IMR-90 (cell line): ENCODE results near the gene ITGA3. TPM values are rescaled to one million over a fixed set of nuclear protein-coding genes. Genes with fewer than 3 reads are reported as not detected.

Experiments
- ATAC-seq: fragments of 200-7000 bp; cut with Tn5 transposase; 2 replicates; pipeline ENCODE4 v1.9.1; 2020; ENCODE audit warnings: low read depth, mild to moderate bottlenecking, moderate library complexity
- BruUV-seq: library from RNA; stranded (reverse); fragments of 400-500 nt; replicated peaks from 2 replicates; lab custom pipeline; 2021; lab: Mats Ljungman, UMichigan
- CTCF ChIA-PET: fragments of 300-600 bp; formaldehyde crosslinking; extraction: SDS; loops from one replicate; lab custom pipeline; 2021; ENCODE audit warnings: antibody characterized with exemption; lab: Yijun Ruan, JAX
- POLR2A ChIA-PET: fragments of 300-600 bp; sonication (Branson Sonifier 250); formaldehyde crosslinking; loops from one replicate; lab custom pipeline; 2022; ENCODE audit warnings: antibody characterized with exemption; ENCODE audit not compliant: unreplicated experiment; lab: Charles Lee
- DNase-seq: peaks from one replicate; pipeline ENCODE4 v3.0.0; 2013
- H2AFZ ChIP-seq: replicated peaks from 2 replicates; pipeline ENCODE3; 2013; ENCODE audit warnings: low read length, mild to moderate bottlenecking; ENCODE audit not compliant: poor library complexity
- H2AK5ac ChIP-seq: 2 replicates; pipeline ENCODE4 v1.6.1; 2013; ENCODE audit warnings: low read depth, low read length, inconsistent platforms
- H2AK9ac ChIP-seq: replicated peaks from 2 replicates; pipeline ENCODE3; 2013; ENCODE audit warnings: mild to moderate bottlenecking, low read depth, low read length, moderate library complexity; ENCODE audit not compliant: poor library complexity
- H2BK120ac ChIP-seq: 2 replicates; pipeline ENCODE4 v1.6.1; 2013; ENCODE audit warnings: low read depth, low read length, inconsistent platforms
- H2BK15ac ChIP-seq: 3 replicates; pipeline ENCODE4 v1.6.1; 2013; ENCODE audit warnings: low read depth, low read length, inconsistent platforms
- H2BK20ac ChIP-seq: 2 replicates; pipeline ENCODE4 v1.6.1; 2013; ENCODE audit warnings: low read depth, mild to moderate bottlenecking, inconsistent platforms, low read length, moderate library complexity
- H2BK5ac ChIP-seq: 2 replicates; pipeline ENCODE4 v1.6.1; 2013; ENCODE audit warnings: mild to moderate bottlenecking, low read depth, low read length, inconsistent platforms; ENCODE audit not compliant: poor library complexity, severe bottlenecking
- H3K14ac ChIP-seq: replicated peaks from 2 replicates; pipeline ENCODE4 v1.6.1; 2013; ENCODE audit warnings: low read depth, low read length, inconsistent platforms
- H3K18ac ChIP-seq: 2 replicates; pipeline ENCODE4 v1.6.1; 2013; ENCODE audit warnings: low read depth, low read length, control low read depth
- H3K23ac ChIP-seq: 2 replicates; pipeline ENCODE4 v1.6.1; 2013; ENCODE audit warnings: low read depth, low read length, inconsistent platforms
- H3K27ac ChIP-seq: 2 replicates; pipeline ENCODE4 v1.5.1; 2013; ENCODE audit warnings: mild to moderate bottlenecking, control low read depth, low read length; ENCODE audit not compliant: insufficient read depth
- H3K27me3 ChIP-seq: 2 replicates; pipeline ENCODE4 v1.6.1; 2013; ENCODE audit warnings: low read length; ENCODE audit not compliant: control insufficient read depth, insufficient read depth
- H3K36me3 ChIP-seq: 2 replicates; pipeline ENCODE4 v1.6.1; 2013; ENCODE audit warnings: low read length, mixed read lengths; ENCODE audit not compliant: control insufficient read depth, insufficient read depth
- H3K4ac ChIP-seq: 2 replicates; pipeline ENCODE4 v1.6.1; 2013; ENCODE audit warnings: low read depth, low read length, inconsistent platforms
- H3K4me1 ChIP-seq: 2 replicates; pipeline ENCODE4 v1.6.1; 2013; ENCODE audit warnings: low read length, mixed read lengths; ENCODE audit not compliant: control insufficient read depth, insufficient read depth
- H3K4me2 ChIP-seq: 2 replicates; pipeline ENCODE4 v1.6.1; 2013; ENCODE audit warnings: low read depth, mild to moderate bottlenecking, control low read depth, low read length, moderate library complexity
- H3K4me3 ChIP-seq: 2 replicates; pipeline ENCODE4 v1.5.1; 2013; ENCODE audit warnings: low read depth, mild to moderate bottlenecking, control low read depth, low read length, moderate library complexity; ENCODE audit not compliant: insufficient read depth
- H3K56ac ChIP-seq: 2 replicates; pipeline ENCODE4 v1.6.1; 2013; ENCODE audit warnings: low read length, inconsistent platforms; ENCODE audit not compliant: insufficient read depth; ENCODE audit errors: extremely low read depth
- H3K79me1 ChIP-seq, 2 experiments: 2 replicates each; pipeline ENCODE4 v1.6.1; 2013; ENCODE audit warnings: low read length in 2 of 2, inconsistent platforms in 1 of 2, low read depth in 1 of 2
- H3K9ac ChIP-seq: 2 replicates; pipeline ENCODE4 v1.6.1; 2013; ENCODE audit warnings: low read depth, low read length, control low read depth
- H3K9me1 ChIP-seq: 2 replicates; pipeline ENCODE4 v1.6.1; 2013; ENCODE audit warnings: low read length, inconsistent platforms; ENCODE audit not compliant: insufficient read depth
- H3K9me3 ChIP-seq: 2 replicates; pipeline ENCODE4 v1.6.1; 2013; ENCODE audit warnings: low read length; ENCODE audit not compliant: control insufficient read depth, insufficient read depth
- H4K20me1 ChIP-seq: 2 replicates; pipeline ENCODE4 v1.6.1; 2013; ENCODE audit warnings: low read length, inconsistent platforms; ENCODE audit not compliant: insufficient read depth
- H4K5ac ChIP-seq: 2 replicates; pipeline ENCODE4 v1.6.1; 2013; ENCODE audit warnings: mild to moderate bottlenecking, low read depth, low read length, control low read depth
- H4K8ac ChIP-seq, 2 experiments: 2 replicates each; pipeline ENCODE4 v1.6.1; 2013; ENCODE audit warnings: low read depth in 2 of 2, low read length in 2 of 2, control low read depth in 1 of 2, inconsistent platforms in 1 of 2
- H4K91ac ChIP-seq: 2 replicates; pipeline ENCODE4 v1.6.1; 2013; ENCODE audit warnings: low read depth, low read length, inconsistent platforms; ENCODE audit not compliant: insufficient read depth
- BHLHE40 ChIP-seq: fragments of 150-350 bp; IDR thresholded peaks from 2 replicates; pipeline ENCODE4 v1.6.1; 2016; ENCODE audit warnings: mild to moderate bottlenecking, low read depth, low read length
- CEBPB ChIP-seq: IDR thresholded peaks from 2 replicates; pipeline ENCODE4 v1.6.1; 2012; ENCODE audit warnings: low read depth, low read length, improper control_type of control experiment
- CHD1 ChIP-seq: IDR thresholded peaks from 2 replicates; pipeline ENCODE4 v1.6.1; 2012; ENCODE audit warnings: low read depth, low read length, improper control_type of control experiment
- ELK1 ChIP-seq: fragments of 150-350 bp; IDR thresholded peaks from 2 replicates; pipeline ENCODE4 v1.6.1; 2016; ENCODE audit warnings: low read depth, mild to moderate bottlenecking, low read length, moderate library complexity, borderline replicate concordance
- FOS ChIP-seq: fragments of 150-350 bp; IDR thresholded peaks from 2 replicates; pipeline ENCODE4 v1.6.1; 2016; ENCODE audit warnings: low read depth, low read length
- MAFK ChIP-seq: IDR thresholded peaks from 2 replicates; pipeline ENCODE4 v1.6.1; 2012; ENCODE audit warnings: low read depth, low read length, improper control_type of control experiment
- MAZ ChIP-seq: IDR thresholded peaks from 2 replicates; pipeline ENCODE4 v1.6.1; 2012; ENCODE audit warnings: low read depth, mild to moderate bottlenecking, low read length, improper control_type of control experiment, moderate library complexity, borderline replicate concordance
- MXI1 ChIP-seq: IDR thresholded peaks from 2 replicates; pipeline ENCODE4 v1.6.1; 2012; ENCODE audit warnings: low read depth, mild to moderate bottlenecking, low read length, moderate library complexity, borderline replicate concordance
- NFE2L2 ChIP-seq: fragments of 150-350 bp; IDR thresholded peaks from 2 replicates; pipeline ENCODE4 v1.6.1; 2016; ENCODE audit warnings: low read depth, mild to moderate bottlenecking, low read length
- POLR2A ChIP-seq: IDR thresholded peaks from 2 replicates; pipeline ENCODE4 v1.6.1; 2012; ENCODE audit warnings: mild to moderate bottlenecking, low read depth, low read length
- RAD21 ChIP-seq: IDR thresholded peaks from 2 replicates; pipeline ENCODE4 v1.6.1; 2012; ENCODE audit warnings: low read length, improper control_type of control experiment
- RCOR1 ChIP-seq: IDR thresholded peaks from 2 replicates; pipeline ENCODE4 v1.6.1; 2012; ENCODE audit warnings: mild to moderate bottlenecking, low read length, improper control_type of control experiment; ENCODE audit not compliant: insufficient replicate concordance
- RFX5 ChIP-seq: IDR thresholded peaks from 2 replicates; pipeline ENCODE4 v1.8.0; 2012; ENCODE audit warnings: low read depth, mild to moderate bottlenecking, low read length, moderate library complexity
- SMC3 ChIP-seq: fragments of 150-350 bp; IDR thresholded peaks from 2 replicates; pipeline ENCODE4 v1.6.1; 2016; ENCODE audit warnings: low read depth, mild to moderate bottlenecking, antibody characterized with exemption, low read length, moderate library complexity
- USF2 ChIP-seq: fragments of 150-350 bp; IDR thresholded peaks from 2 replicates; pipeline ENCODE4 v1.6.1; 2017; ENCODE audit warnings: mild to moderate bottlenecking, antibody characterized with exemption, low read length, low read depth
- WGBS, 2 experiments: methylation state at CpG; one replicate each; pipeline versions ENCODE4 v1.1.5 to v1.1.7; 2013; ENCODE audit warnings: missing lambda C conversion rate in 2 of 2; ENCODE audit not compliant: insufficient read length in 1 of 2; ENCODE audit errors: extremely low coverage in 2 of 2; 5-methylcytosine and 5-hydroxymethylcytosine counted together
- dilution Hi-C: fragments of 300-500 bp; cut with HindIII; formaldehyde crosslinking; loops from one replicate; pipeline ENCODE4 v1.14.3; 2018; ENCODE audit warnings: low sequenced_read_pairs; ENCODE audit not compliant: unreplicated experiment
- in situ Hi-C: fragments of 300-500 bp; cut with MboI; formaldehyde crosslinking; loops from 3 replicates; pipeline ENCODE4 v1.14.3; 2019; ENCODE audit warnings: low sequenced_read_pairs, inconsistent platforms, mixed read lengths
- intact Hi-C: fragments of 100-400 bp; cut with micrococcal nuclease; formaldehyde crosslinking; loops from 2 replicates; pipeline ENCODE4 v1.10.0; 2022
- polyA plus RNA-seq, 3 experiments: library from polyadenylated mRNA; depleted of rRNA; stranded (reverse); fragments of >200 nt; gene quantifications; 2 replicates each; pipeline ENCODE4 v1.2.3, GENCODE V29; 2012; ENCODE audit warnings: low replicate concordance in 1 of 3
- total RNA-seq: library from RNA; depleted of rRNA; stranded (reverse); fragments of >200 nt; gene quantifications from 2 replicates; pipeline ENCODE4 v1.2.3, GENCODE V29; 2012
- TF ChIP-seq, protein P1 (sequence below): conservative IDR thresholded peaks from 2 replicates; pipeline ENCODE4 v1.5.1; 2012; ENCODE audit warnings: mild to moderate bottlenecking, low read depth, low read length, improper control_type of control experiment

Gene ITGA3
- total and polyA plus RNA-seq, 2 of the 4 experiments (the other 2 are of a cell fraction): 78.0 to 202 TPM

DNA sequence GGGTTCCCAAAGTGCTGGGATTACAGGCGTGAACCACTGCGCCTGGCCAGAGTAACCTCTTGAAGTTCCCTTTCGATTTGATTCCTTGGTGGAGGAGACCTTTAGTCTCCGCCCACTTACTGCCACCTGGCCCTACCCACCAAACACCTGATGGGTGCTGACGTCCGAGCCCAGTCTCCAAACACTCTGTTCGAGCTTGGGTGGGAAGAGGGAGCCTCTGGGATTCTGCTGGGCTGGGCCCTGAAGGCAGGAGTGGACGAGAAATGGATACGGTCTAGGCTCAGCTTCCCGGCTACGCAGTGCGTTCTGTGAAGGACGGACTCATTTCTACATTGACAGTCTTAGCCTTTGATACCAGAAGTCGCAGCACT is 870 bp upstream of the ITGA3 start:
- in situ Hi-C loops (no loop called here), dilution Hi-C loops (no loop called here), intact Hi-C loops (loop anchor here (1.0 kb wide), 1 partner anchor 28 kb away; no protein-coding TSS in a partner anchor)
- H3K4me3 ChIP-seq: peak overlapping the region; percentile 93
- H3K4me2 ChIP-seq: peak overlapping the region; percentile 83
- peak overlapping the region; percentile 59 for H3K9ac ChIP-seq
- peak overlapping the region; percentile 66 to 89 for H4K8ac ChIP-seq
- H3K14ac ChIP-seq: peak overlapping the region; percentile 94
- CTCF ChIA-PET: interaction anchor here (2.1 kb wide), 1 partner anchor 39 kb away, joined by 7 read pairs; no protein-coding TSS in a partner anchor
- H3K4me1 ChIP-seq: peaks cover 51% of the 10 kb centered on the region
- H4K91ac ChIP-seq: peak overlapping the region; percentile 91
- peaks cover 54% of the 10 kb centered on the region for H3K9me1 ChIP-seq
- TF ChIP-seq RFX5 (no peak), MXI1 (no peak), MAZ (no peak), CEBPB (no peak), POLR2A (no peak), ELK1 (no peak), SMC3 (no peak), NFE2L2 (no peak), USF2 (no peak), BHLHE40 (no peak), CHD1 (no peak), RAD21 (no peak), RCOR1 (no peak), FOS (no peak), MAFK (no peak)
- TF ChIP-seq, protein P1, sequence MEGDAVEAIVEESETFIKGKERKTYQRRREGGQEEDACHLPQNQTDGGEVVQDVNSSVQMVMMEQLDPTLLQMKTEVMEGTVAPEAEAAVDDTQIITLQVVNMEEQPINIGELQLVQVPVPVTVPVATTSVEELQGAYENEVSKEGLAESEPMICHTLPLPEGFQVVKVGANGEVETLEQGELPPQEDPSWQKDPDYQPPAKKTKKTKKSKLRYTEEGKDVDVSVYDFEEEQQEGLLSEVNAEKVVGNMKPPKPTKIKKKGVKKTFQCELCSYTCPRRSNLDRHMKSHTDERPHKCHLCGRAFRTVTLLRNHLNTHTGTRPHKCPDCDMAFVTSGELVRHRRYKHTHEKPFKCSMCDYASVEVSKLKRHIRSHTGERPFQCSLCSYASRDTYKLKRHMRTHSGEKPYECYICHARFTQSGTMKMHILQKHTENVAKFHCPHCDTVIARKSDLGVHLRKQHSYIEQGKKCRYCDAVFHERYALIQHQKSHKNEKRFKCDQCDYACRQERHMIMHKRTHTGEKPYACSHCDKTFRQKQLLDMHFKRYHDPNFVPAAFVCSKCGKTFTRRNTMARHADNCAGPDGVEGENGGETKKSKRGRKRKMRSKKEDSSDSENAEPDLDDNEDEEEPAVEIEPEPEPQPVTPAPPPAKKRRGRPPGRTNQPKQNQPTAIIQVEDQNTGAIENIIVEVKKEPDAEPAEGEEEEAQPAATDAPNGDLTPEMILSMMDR: no peak
- H2AK9ac ChIP-seq: peak overlapping the region; percentile 90
- no peaks in the 10 kb centered on the region for H3K36me3 ChIP-seq
- no peaks in the 10 kb centered on the region for H3K27me3 ChIP-seq
- H2AFZ ChIP-seq: peak overlapping the region; percentile 85
- H2AK5ac ChIP-seq: peak overlapping the region; percentile 81
- WGBS, 2 experiments: no CpG with 5 or more reads among the region's 14 CpGs
- no peaks in the 10 kb centered on the region for H3K9me3 ChIP-seq
- peak overlapping the region; percentile 18; the same call in 2 of the 3 replicates for H2BK15ac ChIP-seq
- H3K27ac ChIP-seq: peak overlapping the region; percentile 54; the same call in 1 of the 2 replicates
- H4K20me1 ChIP-seq: peaks cover 11% of the 10 kb centered on the region; the same call in 1 of the 2 replicates
- peak overlapping the region; percentile 61 for H2BK20ac ChIP-seq
- H3K18ac ChIP-seq: peak overlapping the region; percentile 25; the same call in 1 of the 2 replicates
- H2BK120ac ChIP-seq: peak overlapping the region; percentile 90
- no TSS peak for BruUV-seq
- peak overlapping the region; percentile 7; the same call in 1 of the 2 replicates for H3K56ac ChIP-seq
- peak overlapping the region; percentile 73; the same call in 1 of the 2 replicates for H4K5ac ChIP-seq
- ATAC-seq: no peak
- H3K23ac ChIP-seq: peak overlapping the region; percentile 25
- H2BK5ac ChIP-seq: peak overlapping the region; percentile 72
- H3K79me1 ChIP-seq: peaks cover 0 to 77% of the 10 kb centered on the region in 2 experiments; a peak in 2 of 4 replicates
- POLR2A ChIA-PET: no interaction called here
- H3K4ac ChIP-seq: peak overlapping the region; percentile 42
- no peak for DNase-seq
